Stimulated activated CD4-positive, alpha-beta T cell treated with anti-CD3 and anti-CD28 coated beads, TNF-alpha, amount 100 ng/mL, for 48 hours (primary cell): ENCODE measurements around the gene KMT5C.

Source experiments
- DNase-seq, 3 donors: peaks; one replicate each; pipeline ENCODE4 v3.0.0-alpha.2; 2020; ENCODE audit warnings: low read depth in 3 of 3

KMT5C gene

DNA sequence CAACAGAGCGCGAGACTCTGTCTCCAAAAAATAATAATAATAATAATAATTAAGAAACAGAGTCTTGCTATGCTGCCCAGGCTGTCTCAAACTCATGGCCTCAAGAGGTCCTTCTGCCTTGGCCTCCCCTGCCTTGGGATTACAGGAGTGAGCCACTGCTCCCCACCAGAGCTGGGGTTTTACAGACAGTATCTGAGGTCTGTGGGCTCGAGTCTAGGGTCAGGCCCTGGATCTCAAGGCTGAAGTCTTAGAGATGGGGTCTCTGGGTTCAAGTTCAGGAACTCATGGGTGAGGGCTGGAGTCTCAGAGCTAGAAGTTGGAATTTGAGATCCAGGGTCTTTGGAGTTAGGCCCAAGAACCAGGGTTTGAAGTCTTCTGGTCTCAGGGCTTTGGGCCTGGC lies 27.1 kb downstream of the KMT5C start:
- DNase-seq, result no peak

DNA sequence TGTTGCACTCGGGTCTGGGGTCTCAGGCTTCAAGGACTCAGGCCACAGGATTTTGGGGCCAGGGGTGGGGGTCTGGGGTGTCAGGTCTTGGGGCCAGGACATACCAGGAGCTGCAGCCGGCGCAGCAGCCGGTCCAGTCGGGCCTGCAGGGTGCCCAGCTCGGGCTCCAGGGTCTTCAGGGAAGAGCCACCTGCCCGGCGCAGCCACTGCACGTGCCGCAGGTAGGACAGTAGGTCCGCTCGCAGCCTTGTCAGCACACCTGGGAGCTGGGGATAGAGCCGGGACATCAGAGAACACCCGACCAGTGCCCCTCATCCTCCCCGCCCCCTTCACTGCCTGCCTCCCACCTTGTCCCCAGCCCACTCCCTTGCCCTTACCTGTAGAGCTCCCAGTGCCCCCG lies 28.4 kb downstream of the KMT5C start:
- DNase-seq, result no peak

DNA sequence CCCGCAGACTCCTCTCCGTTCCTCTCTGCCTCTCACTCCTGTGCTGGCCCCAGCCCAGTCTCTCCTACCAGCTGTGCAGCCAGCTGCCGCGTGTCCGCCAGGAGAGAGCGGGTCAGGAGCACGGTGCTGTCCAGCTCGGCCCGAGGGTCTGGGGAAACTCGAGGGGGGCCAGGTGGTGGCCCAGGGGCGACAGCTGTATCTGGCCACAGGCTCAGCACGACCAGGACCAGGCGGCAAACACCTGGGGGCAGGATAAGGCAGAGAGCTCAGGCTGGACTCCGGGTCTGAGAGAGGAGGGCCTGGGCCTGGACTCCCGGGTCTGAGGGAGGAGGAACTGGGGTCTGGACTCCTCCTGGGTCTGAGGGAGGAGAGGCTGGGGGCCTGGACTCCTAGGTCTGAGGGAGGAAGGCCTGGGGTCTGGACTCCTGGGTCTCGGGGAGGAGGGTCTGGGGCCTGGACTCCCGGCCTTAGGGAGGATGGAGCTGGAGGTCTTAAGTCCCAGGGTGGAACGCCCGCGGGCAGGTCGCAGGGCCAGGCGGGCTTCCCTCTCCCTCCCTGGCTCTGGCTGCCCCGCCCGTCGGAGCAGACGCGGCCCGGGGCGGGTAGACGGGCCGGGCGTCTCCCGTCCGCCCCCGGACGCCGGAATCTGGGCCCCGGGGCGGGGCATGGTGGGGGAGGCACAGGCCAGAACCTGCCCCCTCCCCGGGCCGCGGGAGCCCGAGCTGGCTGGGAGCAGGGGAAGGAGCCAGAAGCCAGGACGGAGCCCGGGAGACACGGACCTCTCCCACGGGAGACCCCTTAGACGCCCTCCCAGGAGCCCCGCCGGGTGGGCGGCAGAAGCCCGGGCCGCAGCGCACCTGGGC lies 29.3 kb downstream of the KMT5C start:
- DNase-seq, result no peak

DNA sequence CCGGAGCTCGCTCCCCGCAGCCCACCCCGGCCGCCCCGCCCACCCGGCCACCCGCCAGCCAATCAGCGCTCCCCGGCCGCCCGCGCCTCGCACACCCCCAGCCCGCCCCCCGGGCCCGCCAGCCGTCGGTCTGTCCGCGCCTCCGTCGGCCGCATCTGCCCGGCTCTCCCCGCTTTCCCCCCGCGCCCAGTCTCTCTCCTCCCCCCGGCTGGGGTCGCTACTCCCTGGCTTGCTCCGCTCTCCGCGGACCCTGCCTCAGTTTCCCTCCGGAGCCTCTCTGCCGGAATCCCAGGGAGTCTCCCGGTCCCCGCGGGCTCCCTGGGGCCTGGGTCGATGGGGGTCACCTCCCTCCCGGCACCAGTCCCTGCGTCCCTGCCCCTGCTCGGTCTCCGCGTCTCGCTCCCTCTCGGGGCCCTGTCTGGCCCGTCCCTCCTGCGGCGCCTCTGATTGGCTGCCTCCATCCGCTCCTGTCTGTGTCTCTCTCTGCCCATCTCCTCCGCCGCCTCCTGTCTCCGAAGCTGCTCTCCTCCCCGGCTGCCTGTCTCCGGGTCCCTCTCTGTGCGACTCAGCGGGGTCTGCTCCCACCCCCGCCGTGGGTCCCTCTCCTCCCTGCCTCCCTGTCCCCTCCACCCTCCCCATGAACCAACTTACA lies 30.1 kb downstream of the KMT5C start:
- DNase-seq, result no peak

DNA sequence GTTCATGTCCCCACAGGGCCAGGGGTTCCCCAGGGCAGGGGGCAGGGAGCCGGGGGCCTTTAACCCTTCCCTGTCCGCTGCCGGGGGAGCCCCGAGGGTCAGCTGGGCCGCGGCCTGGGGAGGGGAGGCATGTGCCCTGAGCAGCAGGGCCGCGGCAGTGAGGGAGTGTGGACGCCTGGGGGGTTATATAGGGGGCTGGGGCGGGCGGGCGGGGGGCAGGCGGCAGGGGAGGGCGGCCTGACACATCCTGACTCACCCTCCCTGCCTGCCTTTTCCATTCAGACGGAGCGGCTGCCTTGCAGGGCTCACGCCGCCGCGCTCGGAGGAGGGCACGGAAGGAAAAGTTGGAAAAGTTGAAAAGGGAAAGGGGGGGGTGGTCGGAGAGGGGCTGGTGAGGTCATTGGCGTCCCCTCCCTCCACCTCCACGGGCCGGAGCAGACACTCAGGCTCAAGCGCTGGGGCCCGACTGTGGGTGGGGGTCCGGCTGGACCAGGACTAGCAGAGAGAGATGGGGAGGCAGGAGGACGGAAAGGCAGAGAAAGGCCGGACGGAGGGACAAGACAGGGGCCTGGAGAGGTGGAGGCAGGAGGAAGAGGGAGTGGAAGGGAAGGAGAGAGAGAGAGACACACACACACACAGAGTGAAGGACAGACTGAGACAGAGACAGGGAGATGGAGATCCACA lies 30.8 kb downstream of the KMT5C start, which contains the start of gene IL11:
Gene IL11, minus strand, starts transcription at position 159 of the 684 bp plus-strand sequence. Its CDS starts 153 bp downstream, at position 6.
- no peak for DNase-seq

DNA sequence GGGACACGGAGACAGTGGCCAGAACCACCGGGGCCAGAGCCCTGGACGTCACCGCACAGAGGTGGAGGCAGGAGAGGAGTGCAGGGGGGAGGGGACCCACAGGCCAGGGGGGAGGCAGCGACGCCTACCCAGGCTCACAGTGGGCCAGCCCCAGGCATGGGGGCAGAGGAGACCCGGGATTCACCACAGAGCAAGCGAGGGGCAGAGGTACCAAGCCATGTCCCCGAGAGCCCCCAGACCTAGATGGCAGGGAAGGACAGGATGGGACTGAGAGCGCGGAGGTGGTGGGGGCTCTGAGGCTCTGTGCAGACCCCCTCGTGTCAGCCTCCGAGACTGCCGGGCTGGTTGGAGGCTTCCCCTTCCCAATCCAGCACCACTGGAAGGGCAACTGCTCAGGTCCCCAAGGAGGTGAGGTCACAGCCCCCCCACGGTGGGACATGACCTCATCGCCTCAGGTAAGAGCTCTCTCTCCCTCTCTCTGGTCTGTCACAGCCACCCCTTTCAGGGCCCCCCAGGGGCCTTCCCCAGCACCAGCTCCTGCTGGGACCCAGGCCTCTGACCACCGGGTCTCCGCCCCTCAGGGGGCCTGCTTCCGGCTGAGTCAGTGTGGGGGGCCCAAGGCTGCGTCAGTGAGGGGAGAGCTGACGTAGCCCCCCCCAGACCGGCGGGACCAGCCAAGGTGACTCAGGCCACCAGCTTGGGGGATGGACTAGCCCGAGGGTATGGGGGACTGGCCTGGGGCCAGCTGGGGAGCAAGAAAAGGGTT lies 32.8 kb downstream of the KMT5C start:
- no peak for DNase-seq

DNA sequence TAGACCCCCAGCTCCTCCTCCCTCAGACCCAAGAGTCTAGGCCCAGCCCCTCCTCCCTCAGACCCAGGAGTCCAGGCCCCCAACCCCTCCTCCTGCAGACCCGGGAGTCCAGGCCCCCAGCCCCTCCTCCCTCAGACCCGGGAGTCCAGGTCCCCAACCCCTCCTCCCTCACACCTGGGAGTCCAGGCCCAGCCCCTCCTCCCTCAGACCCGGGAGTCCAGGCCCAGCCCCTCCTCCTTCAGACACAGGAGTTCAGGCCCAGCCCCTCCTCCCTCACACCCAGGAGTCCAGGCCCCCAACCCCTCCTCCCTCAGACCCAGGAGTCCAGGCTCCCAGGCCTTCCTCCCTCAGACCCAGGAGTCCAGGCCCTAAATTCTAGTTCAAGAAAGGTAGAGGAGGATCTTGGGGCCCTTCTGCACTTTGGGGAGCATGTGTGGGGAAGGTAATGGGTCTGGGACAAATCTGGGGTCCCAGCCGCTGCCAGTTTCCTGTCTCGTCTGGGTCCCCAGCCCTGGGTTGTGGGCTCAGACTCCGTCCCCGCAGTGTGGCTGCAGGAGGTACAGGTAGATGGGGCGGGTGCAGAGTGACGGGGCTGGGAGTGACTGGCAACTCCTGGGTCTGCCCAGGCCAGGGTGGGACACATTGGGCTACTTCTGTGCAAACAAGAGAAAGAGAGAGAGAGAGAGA lies 33.8 kb downstream of the KMT5C start:
- no peak for DNase-seq

DNA sequence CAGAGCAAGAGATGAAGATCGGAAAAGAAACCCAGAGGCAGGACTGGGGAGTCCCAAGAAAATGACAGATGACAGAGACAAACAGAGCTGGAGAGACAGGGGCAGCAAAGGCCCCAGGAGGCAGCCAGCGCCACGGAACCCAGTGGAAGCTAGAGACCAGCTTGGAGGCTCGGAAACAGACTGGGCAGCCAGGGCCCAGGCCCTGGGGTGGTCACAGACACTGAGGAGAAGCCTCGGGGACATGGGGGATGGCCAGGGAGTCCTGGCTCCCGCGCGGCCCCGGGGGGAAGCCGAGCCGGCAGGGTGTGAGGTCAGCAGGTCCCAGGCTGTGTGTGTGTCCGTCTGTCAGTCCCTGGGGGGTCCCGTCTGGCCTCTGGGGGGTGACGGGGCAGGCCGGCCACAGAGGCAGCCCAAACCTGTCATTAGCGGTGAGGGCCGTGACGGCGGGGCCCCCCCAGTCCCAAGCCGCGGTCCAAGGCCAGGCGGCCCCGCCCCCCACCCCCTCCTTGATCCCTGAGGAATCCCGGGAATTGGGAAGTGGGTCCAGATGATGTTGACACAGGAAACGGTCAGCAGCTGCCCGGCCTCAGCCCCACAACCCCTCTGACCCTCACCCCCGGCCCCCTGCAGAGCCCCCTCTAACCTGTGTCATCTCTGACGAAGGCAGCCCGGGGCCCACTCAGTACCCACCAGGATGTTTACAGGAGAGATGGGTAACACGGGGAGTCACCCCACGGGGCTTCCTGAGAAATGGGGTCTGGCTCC lies 34.5 kb downstream of the KMT5C start:
- DNase-seq, result no peak

DNA sequence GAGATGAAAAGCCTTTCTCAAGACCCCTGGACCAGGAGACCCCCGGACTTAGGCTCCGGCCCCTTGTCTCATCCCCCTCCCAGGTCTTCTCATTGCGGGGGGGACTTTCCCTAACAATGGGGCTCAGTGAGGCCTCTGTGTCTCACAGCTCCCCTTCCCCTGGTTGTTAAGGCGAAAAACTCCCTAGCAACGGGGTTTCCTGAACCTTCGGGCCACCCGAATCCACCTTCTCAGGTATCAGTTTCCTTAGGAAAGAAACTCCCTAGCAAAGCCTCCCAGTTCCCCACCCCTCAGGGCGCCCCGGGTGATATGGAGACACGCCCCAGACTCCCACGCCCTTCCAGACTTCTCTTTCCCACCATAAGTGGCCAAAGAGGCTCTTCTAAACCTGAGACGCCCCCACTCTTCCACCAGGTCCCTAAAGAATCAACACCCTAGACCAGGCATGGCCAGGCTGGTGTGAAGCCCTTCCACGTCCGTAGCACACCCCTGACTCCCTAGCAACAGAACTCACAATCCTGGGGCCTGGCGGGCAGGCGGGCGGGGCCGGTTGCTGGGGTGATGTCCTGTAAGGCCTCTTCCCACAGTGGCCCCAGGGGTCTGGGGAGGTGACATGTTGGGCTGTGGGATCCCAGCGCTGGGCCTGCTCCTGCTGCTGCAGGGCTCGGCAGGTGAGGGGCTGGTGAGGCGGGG lies 36.7 kb downstream of the KMT5C start, which contains the start of gene TMEM190:
Gene TMEM190, plus strand, starts transcription at position 586 of the 693 bp plus-strand sequence. Its CDS starts 28 bp downstream, at position 614.
- no peak for DNase-seq

DNA sequence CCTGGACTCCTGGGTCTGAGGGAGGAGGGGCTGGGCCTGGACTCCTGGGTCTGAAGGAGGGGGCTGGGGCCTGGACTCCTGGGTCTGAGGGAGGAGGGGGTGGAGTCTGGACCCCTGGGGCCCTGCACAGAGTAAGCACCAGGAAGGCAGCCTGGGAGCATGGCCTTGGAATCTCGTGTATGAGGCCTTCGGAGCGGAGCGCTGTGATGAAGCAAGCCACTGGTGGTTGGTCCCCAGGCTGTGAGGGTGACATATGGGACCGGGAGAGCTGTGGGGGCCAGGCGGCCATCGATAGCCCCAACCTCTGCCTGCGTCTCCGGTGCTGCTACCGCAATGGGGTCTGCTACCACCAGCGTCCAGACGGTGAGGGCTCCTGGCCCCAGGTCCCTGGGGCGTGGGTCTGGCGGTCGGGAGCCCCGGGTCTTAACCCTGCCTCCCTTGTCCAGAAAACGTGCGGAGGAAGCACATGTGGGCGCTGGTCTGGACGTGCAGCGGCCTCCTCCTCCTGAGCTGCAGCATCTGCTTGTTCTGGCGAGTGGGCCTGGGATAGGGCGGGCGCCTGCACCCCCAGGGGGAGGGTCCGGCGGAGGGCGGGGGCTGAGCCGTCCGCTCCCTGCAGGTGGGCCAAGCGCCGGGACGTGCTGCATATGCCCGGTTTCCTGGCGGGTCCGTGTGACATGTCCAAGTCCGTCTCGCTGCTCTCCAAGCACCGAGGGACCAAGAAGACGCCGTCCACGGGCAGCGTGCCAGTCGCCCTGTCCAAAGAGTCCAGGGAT lies 37.9 kb downstream of the KMT5C start:
- DNase-seq, result no peak

DNA sequence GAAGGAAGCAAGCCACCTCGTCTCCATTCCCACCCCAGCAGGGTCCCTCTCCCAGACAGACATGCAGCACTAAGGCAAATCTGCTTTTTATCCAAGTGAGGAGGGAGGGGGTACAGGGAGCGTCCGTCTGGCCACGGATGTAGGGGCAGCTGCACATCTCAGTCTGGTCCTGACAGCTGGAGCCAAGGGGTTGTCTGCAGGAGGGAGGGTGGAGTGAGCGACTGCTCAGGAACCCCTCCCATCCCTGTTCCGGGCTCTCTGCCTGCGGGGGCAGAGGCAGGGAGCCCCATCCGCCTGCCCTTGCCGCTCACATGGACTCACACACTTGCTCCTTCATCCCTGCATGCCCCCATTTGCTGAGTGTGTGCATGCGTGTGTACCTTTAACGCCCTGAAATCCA lies 39.5 kb downstream of the KMT5C start:
- DNase-seq, result no peak

DNA sequence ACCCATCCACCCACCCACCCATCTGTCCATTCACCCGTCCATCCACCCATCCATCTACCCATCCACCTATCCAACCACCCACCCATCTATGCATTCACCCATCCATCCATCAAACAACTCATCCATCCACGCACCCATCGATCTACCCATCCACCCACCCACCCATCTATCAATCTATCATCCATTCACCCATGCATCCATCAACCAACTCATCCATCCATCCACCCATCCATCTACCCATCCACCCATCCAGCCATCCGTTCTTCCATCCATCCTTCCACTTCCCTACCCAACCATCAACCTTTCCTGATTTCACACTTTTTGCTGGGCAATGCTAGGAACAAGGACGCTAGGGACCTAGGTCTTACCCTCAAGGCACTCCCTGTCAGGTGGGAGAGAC lies 42.3 kb downstream of the KMT5C start:
- DNase-seq, result no peak

DNA sequence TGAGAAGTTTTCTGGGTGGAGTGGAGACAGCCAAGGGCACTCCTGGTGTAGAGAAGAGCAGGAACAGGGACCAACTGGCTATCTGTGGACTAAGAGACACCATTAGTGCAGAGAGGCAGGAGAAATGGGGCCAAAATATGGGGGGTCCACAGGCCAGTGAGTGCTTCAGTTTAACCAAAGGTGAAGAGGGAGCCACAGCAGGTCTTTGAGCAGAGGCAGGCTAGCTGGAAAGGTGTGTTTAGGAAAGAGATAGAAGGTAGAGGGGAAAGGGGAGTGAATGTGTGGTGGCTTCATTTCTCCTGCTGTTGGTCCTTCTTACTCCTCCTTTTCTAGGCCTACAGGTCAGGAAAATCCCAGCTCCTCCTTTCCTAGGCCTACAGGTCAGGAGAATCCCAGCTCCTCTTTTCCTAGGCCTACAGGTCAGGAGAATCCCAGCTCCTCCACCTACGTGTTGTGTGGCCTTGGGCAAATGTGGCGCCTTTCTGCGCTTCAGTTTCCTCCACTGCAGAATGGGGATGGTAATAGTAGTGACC lies 42.9 kb downstream of the KMT5C start:
- DNase-seq, result no peak

DNA sequence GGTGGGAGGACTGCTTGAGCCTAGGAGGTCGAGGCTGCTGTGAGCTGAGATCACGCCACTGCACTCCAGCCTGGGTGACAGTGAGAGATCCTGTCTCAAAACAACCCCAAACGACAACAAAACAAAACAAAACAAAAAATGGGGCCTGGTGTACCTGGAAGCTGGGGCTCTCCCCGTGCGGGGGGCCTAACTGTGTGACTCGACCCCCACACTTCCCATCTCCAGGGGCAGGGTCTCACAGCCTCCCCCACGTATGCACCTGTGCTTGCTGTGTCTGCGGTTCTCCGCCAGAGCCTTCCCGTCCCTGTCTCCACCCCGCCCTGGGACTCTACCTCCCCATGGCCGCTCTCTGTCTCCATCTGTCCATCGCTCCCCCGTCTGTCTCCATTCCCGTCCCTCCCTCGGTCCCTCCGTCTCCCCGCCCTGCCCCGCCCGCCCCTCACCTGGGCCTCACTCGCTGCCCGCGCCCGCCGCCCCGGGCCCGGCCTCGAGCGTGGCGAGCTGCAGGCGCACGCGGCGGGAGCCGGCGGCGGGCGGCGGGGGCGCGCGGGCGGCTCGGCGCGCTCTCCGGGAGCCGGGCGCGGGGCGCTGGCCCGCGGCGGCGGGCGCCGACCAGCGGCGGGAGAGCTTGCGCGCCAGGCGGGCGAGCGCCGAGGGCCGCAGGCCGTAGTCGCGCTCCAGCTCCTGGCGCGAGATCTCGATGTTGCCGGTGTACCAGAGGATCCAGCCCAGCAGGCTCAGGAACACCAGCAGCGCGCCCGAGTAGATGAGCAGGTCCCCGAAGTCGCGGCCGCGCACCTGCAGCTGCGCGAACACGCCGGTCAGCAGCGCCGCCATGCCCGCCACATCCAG lies 43.8 kb downstream of the KMT5C start:
- peak in 2 of 3 donors; percentile 44 to 56 for DNase-seq

DNA sequence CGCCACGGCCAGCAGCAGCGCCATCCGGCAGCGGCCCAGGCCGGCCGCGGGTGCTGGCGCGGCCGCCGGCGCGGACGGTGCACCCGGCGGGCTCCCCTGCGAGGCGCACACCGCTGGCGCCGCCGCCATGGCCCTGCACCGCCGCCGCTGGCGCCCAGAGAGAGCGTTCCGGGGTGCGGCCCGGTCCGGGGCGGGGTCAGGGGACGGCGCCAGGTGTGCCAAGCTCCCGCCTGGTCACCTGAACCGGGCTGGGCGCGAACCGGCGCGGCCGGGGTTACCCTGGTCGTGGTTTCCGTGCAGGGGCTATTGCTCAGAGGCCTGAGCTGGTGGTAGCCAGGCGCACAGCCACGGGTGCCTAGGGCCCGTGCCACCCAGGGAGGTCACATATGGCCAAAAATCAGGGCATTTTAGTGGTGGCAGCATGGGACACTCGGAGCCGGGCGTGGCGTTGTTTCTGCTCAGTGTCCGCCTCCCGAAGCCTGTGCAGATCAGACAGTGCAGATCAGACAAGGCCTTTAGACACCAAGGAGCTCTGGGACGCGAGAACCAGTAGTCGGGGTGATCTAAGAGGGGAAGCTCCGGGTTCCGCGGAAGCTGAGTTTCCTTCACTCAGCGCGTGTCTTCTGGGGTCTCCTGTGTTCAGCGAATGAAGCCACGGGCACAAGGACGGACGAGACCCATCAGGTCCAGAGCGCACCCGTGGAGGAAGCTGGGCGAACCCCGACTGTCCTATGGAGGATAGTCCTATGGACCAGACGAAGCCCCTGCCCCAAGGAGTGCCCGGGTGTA lies 44.6 kb downstream of the KMT5C start, which contains the start of gene TMEM238:
Gene TMEM238, minus strand, starts transcription at position 162 of the 789 bp plus-strand sequence. Its CDS starts 33 bp downstream, at position 129.
- peak in 1 of 3 donors; percentile 28 for DNase-seq

DNA sequence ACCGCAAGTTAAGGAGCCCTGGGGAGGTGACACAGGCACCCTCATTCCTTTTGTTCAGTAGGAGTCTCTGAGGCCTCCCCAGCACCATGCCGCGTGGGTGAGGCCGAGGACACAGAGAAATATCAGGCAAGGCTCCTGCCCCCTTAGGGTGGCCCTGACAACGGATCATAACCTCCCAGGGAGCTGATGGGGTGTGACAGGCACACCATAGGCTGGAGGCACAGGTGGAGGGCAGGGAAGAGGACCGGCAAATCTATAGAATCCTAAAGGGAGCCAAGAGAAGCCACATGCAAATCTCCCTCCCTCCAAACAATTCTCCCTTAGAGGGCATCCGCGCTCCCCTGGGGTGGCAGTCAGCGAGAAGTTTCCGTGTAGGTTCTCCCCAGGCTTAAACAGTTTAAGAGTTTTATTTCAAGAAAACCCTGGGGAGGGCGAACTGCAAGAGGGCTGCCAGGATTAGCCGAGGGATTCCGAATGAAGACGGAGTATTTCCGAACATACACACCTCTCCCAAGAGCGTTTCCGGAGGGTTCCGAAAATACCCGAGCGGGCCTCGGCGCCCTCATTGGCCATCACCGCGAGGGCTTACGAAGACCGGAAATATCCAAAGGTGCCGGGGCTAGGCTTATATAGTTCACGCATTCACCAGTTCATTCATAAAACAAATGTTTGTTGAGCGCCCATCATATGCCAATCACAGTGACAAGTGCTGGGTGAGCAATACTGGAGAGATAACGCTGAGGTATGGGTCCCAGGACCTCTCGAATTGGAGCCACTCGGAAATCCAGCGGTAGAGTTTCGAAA lies 45.4 kb downstream of the KMT5C start:
- peak; percentile 90 to 98 (median 91) for DNase-seq
